HG03135 (cell line): Measurements from ENCODE around the gene RBBP8NL.

Source experiments
- ATAC-seq: cut with Tn5 transposase; IDR thresholded peaks from one replicate; pipeline ENCODE4 v1.9.1; 2021; ENCODE audit warnings: mild to moderate bottlenecking, moderate library complexity; ENCODE audit not compliant: unreplicated experiment

The RBBP8NL gene

DNA sequence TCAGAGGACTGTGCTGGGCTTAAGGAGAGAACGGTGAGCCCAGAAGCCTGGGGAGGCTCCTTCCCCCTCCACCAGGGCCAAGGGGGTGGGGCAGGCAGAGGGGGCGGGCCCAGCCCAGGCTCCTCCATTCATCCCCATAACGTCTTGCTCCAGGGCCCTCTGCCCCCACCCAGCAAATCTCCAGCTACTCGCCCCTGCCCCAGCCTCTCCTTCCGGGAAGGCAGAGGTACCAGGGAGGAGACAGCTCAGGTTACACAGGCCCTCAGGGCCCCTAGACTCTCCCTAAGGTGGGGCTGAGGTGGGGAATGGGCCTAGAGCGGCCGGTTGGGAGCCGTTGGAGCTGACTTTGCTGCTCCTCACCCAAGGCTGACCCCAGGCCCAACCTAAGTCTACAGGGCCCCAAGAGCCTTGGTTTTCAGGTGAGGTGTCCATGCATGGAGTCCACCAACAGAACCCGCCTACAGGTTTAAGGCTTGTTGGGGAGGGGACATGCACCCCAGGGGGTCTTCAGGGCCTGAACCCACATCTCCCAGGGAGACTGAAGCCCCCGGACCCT, 61.4 kb downstream of the RBBP8NL start:
- ATAC-seq, result no peak

DNA sequence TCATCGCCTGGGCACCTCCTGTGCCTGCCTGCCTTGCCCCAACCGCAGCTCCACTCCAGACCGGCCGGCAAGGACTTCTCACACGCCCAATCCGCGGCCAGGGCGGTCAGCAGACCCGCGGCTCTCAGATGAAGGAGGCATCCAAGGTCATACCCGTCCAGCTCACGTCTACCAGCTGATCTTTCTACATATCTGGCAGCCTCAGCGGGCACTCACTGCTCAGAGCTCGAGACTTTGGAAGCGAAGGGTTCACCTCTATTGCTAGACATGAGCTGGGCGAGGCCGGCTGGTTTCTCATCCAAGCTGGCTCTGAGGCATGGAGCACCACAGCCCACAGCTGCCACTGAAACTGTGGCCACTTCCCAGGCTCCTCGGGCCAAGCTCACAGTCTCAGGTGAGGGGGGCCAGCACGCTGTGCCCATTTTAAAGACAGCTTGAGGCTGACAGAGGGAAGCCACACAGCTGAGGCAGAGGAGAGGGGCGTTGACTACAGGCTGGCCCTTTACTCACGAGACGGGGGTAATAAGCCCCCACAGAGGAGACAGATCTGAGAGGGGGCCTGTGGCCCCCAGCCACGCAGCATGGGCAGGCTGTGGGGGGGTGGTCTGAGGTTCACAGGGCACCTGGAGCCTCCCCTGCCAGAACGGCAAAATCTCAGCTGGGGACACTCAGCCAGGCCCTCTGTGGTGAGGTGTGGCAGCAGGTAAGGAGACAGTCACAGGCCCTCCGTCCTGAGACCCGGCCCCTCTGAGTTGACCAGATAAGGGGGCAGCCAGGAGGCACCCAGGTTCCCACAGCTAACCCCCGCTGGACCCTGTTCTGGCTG, 62.2 kb downstream of the RBBP8NL start:
- ATAC-seq, result no peak

DNA sequence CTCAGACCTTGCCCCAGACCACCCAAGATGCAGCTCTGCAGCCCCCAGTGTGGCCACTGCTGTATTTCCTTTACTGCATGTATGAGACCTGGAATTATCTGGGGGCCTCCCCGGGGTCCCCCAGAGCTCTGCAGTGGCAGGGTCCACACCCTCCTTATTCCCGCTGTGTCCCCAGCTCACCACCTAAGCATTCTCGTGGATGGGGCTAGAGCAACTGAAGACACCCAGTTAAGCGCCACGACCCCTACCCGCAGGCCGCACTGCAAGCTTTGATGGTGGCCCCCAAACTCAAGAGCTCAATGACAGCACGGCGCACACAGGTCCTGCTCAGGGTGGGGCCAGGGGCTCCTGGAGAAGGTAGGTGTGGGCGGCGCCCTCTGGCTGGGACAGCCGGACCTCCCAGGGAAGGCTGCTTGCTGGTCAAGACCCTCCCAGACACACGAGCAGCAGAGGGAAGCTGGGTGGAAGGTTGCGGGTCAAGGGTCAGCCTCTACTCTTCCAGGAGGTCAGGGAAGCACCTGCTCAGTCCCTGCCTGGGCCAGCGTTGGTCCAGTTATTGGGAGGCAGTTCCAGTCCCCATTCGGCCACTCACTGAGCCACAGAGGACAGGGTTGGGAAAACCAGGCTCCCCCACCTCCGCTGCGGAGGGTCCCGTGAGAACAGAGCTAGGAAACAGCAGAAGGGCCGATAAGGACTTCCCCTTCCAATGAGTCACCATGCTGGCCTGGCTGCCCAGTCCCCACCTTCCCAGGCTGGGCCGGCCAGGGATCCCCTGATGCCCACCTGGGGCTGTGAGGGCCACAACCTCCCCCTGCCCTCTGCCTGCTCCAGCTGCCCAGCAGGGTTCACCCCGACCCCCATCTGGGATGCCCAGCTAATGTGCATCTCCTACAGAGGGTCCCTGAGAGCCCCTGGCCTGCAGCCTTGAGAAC, 63.2 kb downstream of the RBBP8NL start:
- ATAC-seq, result no peak

DNA sequence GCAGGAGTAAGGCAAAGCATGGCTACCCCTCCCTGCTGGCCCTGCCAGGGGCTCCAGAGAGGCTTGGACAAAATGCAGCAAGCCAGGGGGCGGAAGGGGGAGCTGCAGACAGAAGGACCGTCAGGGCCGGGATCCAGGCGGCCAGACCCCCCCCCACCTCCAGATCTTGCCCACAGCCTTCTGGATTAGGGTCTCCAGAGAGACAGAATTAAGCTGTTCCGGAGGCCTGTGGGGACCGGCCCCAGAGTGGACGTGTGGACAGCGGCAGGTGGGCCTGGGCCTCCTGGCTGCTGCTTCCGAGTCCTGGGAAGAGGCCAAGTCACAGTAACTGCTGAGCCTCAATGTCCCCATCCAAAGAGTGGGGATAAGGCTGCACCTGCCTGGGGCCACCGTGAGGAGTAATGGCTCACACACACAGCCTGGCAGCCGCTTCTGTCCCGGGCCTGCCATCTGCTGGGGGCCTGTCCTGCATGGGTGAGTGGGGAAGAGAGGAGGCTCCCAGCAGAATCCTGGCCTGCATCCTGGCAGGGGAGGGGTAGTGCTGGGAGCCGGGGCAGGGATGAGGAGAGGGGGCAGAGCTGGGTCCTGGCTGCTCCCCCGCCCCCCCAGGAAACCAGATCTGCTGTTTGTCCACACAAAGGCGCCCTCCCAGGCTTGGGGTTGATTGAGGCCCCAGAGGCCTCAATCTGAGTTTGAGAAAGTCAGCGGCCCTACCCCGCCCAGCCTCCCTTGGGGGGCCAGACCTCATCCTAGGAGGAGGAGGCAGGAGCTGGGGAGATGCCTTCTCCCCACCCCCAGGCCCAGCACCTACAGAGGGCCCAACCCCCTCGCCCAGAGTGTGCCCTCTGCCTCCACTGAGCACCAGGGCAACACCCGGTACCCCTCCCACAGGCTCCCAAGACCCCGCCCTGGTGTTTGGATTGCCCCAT, 64.1 kb downstream of the RBBP8NL start:
- no peak for ATAC-seq

DNA sequence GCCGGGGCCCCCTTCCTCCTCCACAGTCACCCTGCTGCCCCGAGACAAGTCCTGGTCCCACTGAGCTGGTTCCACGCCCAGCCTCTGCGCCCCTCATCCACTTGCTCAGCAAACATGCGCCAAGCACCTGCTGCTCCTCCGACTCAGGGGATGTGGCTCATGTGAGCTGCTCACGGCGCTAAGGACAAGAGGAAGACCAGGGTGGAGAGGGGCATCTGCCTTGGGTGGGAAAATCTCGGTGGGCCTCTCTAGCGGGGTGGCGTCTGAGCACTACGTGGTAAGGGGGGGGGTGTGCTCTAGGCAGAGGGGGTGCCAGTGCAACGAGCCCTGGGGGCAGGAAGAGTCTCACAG, 64.8 kb downstream of the RBBP8NL start:
- ATAC-seq, result no peak

DNA sequence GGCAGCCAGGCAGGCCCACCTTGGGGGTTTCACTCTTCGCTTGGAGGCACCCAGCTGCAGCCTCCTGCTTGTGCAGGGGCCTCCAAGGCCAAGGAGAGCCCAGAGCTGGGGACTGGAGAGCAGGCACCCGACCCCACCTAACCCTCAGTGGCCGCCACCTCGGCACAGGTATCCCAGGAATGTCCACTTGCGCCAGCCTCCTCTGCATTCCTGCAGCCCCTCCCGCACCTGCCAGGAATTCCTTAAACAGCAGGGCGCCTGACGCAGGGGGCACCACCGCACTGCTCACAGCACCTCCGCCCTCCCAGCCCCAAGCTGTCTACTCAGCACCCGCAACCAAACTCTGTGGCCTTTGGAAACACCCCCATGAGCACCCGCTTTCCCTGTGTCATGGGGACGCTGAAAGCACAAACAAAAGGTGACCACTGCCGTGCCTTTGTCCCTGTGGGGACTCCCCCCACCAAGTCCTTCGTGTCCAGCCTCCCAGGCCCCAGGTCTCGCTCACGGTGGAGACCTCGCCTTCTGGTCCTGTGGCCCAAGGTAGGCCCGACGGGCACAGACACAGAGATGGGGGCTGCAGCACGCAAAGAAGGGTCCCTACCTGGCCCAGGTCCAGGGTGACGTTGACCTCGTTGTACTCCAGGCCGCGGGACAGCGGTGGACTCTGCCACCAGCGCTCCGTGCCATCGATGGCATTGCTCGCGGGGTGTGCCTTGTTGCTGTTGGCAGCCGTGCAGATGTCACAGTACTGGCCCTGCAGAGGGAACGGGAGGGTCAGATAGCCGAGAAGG, 65.3 kb downstream of the RBBP8NL start:
- ATAC-seq, result no peak

DNA sequence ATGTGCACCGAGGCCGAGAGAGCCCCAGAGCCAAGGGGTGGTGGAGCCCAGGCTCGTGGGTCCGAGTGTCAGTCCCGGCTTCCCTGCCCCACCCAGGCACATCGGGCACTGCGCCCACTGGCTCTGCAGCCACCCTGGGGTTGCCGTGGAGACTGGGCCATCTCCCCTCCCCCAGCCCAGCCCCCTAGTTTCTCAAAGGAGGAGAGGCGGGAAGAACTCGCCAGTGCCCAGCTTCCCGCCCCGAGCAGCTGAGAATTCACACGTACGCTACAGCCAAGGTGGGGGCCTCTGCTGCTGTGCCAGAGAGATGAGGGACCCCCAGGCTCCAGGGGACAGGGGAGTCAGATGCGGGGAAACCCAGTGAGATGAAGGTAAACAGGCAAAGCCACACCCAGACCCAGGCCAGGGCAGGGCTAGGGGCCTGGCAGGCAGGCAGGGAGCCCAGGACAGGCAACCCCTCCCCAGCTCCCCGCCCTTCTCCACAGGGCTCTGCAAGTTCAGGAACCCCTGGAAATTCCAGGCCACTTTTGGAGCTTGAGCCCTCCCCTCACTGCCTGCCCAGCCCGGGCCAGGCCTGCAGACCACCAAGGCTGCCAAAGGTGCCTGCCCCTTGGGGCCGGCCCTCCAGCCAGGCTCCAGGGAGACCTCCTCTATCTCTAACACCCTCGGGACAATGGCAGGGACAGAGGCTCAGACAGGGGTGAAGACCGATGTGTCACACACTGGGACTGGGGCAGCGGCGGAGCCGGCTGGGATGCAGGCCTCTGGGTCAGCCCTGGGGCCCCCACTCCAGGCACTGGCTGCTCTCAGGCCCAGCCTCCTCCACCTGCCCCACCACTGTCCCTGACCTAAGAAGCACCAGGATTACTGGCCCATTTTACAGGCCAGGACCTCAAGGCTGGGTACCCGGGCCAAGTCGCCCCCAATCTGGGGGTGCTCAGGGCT, 66.2 kb downstream of the RBBP8NL start:
- no peak for ATAC-seq
